Measurements from ENCODE around the gene C17orf50. TPM values are rescaled to one million over a fixed set of nuclear protein-coding genes. Genes with fewer than 3 reads are reported as not detected.

Gene C17orf50
- total RNA-seq (2021; ENCODE audit: unreplicated experiment) (not detected), Bru-seq, nascent RNA (percentile 12 among the genes with signal in this experiment), BruChase-seq, experiment 1, labeled RNA remaining after a 6-hour chase (percentile 12 among the genes with signal in this experiment), BruChase-seq, experiment 2, labeled RNA remaining after a 2-hour chase (not detected)
- polyA plus RNA-seq (2012), result 0.15 TPM in 1 of 2 replicates, not detected in the other
- long read RNA-seq, result 0 reads

DNA sequence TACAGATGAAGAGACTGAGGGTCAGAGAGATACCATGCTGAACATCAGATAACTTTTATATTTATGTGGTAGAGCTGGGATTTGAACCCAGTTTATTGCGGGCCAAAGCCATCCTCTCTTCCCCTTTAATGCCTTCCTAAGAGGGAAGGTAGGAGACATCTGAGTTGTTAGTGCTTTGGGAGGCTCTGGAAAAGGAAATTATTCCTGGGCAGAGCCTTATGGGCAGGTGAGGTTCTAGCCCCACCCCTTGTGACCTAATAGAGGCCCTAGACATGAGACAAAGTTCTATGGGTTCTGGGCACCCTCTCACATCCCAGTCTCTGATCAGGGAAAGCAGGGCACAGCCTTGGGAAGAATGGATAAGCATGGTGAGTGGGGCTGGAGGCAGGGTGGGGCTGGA is at the start of gene C17orf50:
TSS of gene C17orf50 (plus strand) at position 301 of the 400 bp plus-strand sequence. CDS start at position 356, 55 bp downstream.
- Histone ChIP-seq H3K9me3 (ENCODE audit: control insufficient read depth in 1 of 2, insufficient read depth in 1 of 2, low read depth in 1 of 2, low read length in 2 of 2) (no peaks in the 10 kb centered on the region), H2AFZ (ENCODE audit: low read depth, low read length, poor library complexity, severe bottlenecking) (no peak within 1 kb of the TSS), H3K9me2 (ENCODE audit: insufficient read depth) (no peaks in the 10 kb centered on the region), H3K79me2 (ENCODE audit: insufficient read depth, low read length) (no peaks in the 10 kb centered on the region), H3K36me3 (ENCODE audit: control insufficient read depth in 1 of 2, insufficient read depth in 2 of 2, low read length in 2 of 2) (no peaks in the 10 kb centered on the region), H3K27ac (ENCODE audit: low read depth, low read length) (no peak within 1 kb of the TSS), H3K9ac (ENCODE audit: low read length) (no peak within 1 kb of the TSS), H4K20me1 (ENCODE audit: insufficient read depth) (no peaks in the 10 kb centered on the region), H3K4me2 (ENCODE audit: low read length) (no peak within 1 kb of the TSS), H3K27me3 (ENCODE audit: insufficient read depth, low read length) (no peaks in the 10 kb centered on the region), H3K4me1 (ENCODE audit: control insufficient read depth in 1 of 2, insufficient read depth in 2 of 2, low read length in 2 of 2) (peaks cover 5 to 12% of the 10 kb centered on the region in 2 experiments; a peak in 3 of 4 replicates), H3K4me3 (replicated peaks in 1 of 2; ENCODE audit: low read depth in 1 of 2, low read length in 2 of 2) (no peak within 1 kb of the TSS)
- ChIA-PET CTCF (no interaction called here), POLR2A (interaction anchor here (1.7 kb wide), 1 partner anchor 48 kb away, joined by 5 read pairs; no protein-coding TSS in a partner anchor), RAD21 (ENCODE audit: low non-redundant PET in 1 of 2, low total read pairs in 2 of 2, uncharacterized antibody in 2 of 2, unreplicated experiment in 2 of 2) (no interaction called here)
- no TSS peak for BruUV-seq (replicated peaks)
- intact Hi-C loops (cut with micrococcal nuclease), result no loop called here
- DNase-seq (ENCODE audit: low read depth, low spot score), result no peak
- ATAC-seq, result no peak
- TF ChIP-seq RAD21 (IDR thresholded peaks at IDR 0.05; ENCODE audit: low read depth), result no peak
- TF ChIP-seq SP1 (IDR thresholded peaks at IDR 0.05; ENCODE audit: low read depth), result no peak
- no peak for TF ChIP-seq CBX3 (IDR thresholded peaks at IDR 0.05; ENCODE audit: low read depth)
- no peak for TF ChIP-seq FOSL1 (IDR thresholded peaks at IDR 0.05; ENCODE audit: low read depth)
- no peak for TF ChIP-seq ZNF274 (IDR thresholded peaks at IDR 0.05; ENCODE audit: low read depth, low read length)
- TF ChIP-seq EZH2 (IDR thresholded peaks at IDR 0.05), result no peak
- TF ChIP-seq TCF7L2 (IDR thresholded peaks at IDR 0.05; ENCODE audit: borderline replicate concordance, extremely low read depth, insufficient read depth, insufficient read length), result no peak
- no peak for TF ChIP-seq YY1 (IDR thresholded peaks at IDR 0.05; ENCODE audit: extremely low read depth, insufficient replicate concordance, low read depth, low read length)
- no peak for TF ChIP-seq POLR2A (IDR thresholded peaks at IDR 0.05; ENCODE audit: borderline replicate concordance, extremely low read depth, insufficient read depth, insufficient read length)
- TF ChIP-seq POLR2AphosphoS5 (IDR thresholded peaks at IDR 0.05; ENCODE audit: low read depth, low read length), result no peak
- TF ChIP-seq ELF1 (IDR thresholded peaks at IDR 0.05; ENCODE audit: borderline replicate concordance, low read depth), result no peak

DNA sequence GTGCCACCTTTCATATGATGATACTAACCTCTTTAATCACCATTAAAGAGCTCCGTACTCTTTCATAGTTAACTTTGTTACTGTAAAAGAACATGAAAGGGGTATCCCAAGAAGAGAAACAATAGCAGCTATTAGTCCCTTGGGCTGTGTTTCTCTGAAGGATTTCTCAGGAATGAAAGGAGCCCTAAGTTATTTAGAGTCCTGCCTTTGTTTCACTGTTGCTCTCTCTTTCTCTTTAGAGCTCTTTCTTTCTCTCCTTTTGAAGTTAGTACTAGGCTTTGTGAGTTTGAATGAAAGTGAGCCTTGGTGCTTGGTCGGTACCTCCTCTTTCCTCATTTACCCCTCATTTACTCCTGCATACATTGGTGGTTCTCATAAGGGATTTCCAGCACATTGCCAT is 49.7 kb upstream of the C17orf50 start:
- BruUV-seq (replicated peaks), result no TSS peak
- intact Hi-C loops (cut with micrococcal nuclease), result no loop called here
- H3K79me2 ChIP-seq (ENCODE audit: insufficient read depth, low read length), result 0 out of 2 replicates have a peak, but pooled peaks cover 2% of the 10 kb centered on the region
- no peaks in the 10 kb centered on the region for H3K27me3 ChIP-seq (ENCODE audit: insufficient read depth, low read length)
- ChIA-PET POLR2A (no interaction called here), CTCF (no interaction called here), RAD21 (ENCODE audit: low non-redundant PET in 1 of 2, low total read pairs in 2 of 2, uncharacterized antibody in 2 of 2, unreplicated experiment in 2 of 2) (no interaction called here)
- no peaks in the 10 kb centered on the region for H3K9me2 ChIP-seq (ENCODE audit: insufficient read depth)
- DNase-seq (ENCODE audit: low read depth, low spot score), result no peak
- H3K27ac ChIP-seq (ENCODE audit: low read depth, low read length), result no peak overlapping the region
- H2AFZ ChIP-seq (ENCODE audit: low read depth, low read length, poor library complexity, severe bottlenecking), result no peak overlapping the region
- no peaks in the 10 kb centered on the region for H3K4me1 ChIP-seq (ENCODE audit: control insufficient read depth in 1 of 2, insufficient read depth in 2 of 2, low read length in 2 of 2)
- peaks cover 7 to 30% of the 10 kb centered on the region in 2 experiments for H3K36me3 ChIP-seq (ENCODE audit: control insufficient read depth in 1 of 2, insufficient read depth in 2 of 2, low read length in 2 of 2)
- ATAC-seq, result no peak
- no peaks in the 10 kb centered on the region for H3K9me3 ChIP-seq (ENCODE audit: control insufficient read depth in 1 of 2, insufficient read depth in 1 of 2, low read depth in 1 of 2, low read length in 2 of 2)
- H4K20me1 ChIP-seq (ENCODE audit: insufficient read depth), result no peaks in the 10 kb centered on the region; the same call in 1 of the 2 replicates
- no peak overlapping the region for H3K4me2 ChIP-seq (ENCODE audit: low read length)
- no peak overlapping the region for H3K4me3 ChIP-seq (replicated peaks in 1 of 2; ENCODE audit: low read depth in 1 of 2, low read length in 2 of 2)
- no peak overlapping the region for H3K9ac ChIP-seq (ENCODE audit: low read length)
- TF ChIP-seq CEBPB (IDR thresholded peaks at IDR 0.05; ENCODE audit: low read depth) (no peak), POLR2A (IDR thresholded peaks at IDR 0.05; ENCODE audit: borderline replicate concordance, extremely low read depth, insufficient read depth, insufficient read length) (no peak), EZH2 (IDR thresholded peaks at IDR 0.05) (no peak), ELF1 (IDR thresholded peaks at IDR 0.05; ENCODE audit: borderline replicate concordance, low read depth) (no peak), SIN3A (IDR thresholded peaks at IDR 0.05; ENCODE audit: low read depth) (no peak), SRF (IDR thresholded peaks at IDR 0.05; ENCODE audit: low read depth) (no peak)
- TF ChIP-seq, protein P1, sequence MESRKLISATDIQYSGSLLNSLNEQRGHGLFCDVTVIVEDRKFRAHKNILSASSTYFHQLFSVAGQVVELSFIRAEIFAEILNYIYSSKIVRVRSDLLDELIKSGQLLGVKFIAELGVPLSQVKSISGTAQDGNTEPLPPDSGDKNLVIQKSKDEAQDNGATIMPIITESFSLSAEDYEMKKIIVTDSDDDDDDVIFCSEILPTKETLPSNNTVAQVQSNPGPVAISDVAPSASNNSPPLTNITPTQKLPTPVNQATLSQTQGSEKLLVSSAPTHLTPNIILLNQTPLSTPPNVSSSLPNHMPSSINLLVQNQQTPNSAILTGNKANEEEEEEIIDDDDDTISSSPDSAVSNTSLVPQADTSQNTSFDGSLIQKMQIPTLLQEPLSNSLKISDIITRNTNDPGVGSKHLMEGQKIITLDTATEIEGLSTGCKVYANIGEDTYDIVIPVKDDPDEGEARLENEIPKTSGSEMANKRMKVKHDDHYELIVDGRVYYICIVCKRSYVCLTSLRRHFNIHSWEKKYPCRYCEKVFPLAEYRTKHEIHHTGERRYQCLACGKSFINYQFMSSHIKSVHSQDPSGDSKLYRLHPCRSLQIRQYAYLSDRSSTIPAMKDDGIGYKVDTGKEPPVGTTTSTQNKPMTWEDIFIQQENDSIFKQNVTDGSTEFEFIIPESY (IDR thresholded peaks at IDR 0.05; ENCODE audit: extremely low read depth, insufficient replicate concordance, low read length), result no peak
- TF ChIP-seq, protein P2, sequence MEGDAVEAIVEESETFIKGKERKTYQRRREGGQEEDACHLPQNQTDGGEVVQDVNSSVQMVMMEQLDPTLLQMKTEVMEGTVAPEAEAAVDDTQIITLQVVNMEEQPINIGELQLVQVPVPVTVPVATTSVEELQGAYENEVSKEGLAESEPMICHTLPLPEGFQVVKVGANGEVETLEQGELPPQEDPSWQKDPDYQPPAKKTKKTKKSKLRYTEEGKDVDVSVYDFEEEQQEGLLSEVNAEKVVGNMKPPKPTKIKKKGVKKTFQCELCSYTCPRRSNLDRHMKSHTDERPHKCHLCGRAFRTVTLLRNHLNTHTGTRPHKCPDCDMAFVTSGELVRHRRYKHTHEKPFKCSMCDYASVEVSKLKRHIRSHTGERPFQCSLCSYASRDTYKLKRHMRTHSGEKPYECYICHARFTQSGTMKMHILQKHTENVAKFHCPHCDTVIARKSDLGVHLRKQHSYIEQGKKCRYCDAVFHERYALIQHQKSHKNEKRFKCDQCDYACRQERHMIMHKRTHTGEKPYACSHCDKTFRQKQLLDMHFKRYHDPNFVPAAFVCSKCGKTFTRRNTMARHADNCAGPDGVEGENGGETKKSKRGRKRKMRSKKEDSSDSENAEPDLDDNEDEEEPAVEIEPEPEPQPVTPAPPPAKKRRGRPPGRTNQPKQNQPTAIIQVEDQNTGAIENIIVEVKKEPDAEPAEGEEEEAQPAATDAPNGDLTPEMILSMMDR (IDR thresholded peaks at IDR 0.05 in 2 of 3, conservative IDR thresholded peaks at IDR 0.05 in 1 of 3; ENCODE audit: borderline replicate concordance in 1 of 3, insufficient read depth in 1 of 3, low read depth in 2 of 3, low read length in 2 of 3), result no peak
- TF ChIP-seq, protein P3, sequence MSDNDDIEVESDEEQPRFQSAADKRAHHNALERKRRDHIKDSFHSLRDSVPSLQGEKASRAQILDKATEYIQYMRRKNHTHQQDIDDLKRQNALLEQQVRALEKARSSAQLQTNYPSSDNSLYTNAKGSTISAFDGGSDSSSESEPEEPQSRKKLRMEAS (IDR thresholded peaks at IDR 0.05), result no peak

All from HCT116 (cell line).